ENCODE data around the gene PIK3C2G.

PIK3C2G gene

DNA sequence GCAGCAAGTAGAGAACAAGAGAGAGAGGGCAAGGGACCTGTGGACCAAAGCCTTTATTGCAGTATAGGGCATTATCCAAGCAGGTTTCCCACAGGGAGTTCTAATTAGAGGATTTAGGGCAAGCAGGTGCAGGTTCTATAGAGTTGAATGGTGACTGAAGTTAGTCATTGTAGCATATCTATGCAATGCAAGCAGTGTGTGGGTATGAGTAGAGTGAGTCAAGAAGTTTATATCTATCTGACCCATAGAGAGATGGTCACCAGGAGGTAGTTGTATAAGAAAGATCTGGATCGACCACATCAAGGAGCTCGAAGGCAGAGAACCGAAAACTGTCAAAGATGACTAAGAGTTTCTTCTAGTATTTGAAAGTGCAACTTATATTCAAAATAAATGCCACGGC, 309.2 kb downstream of the PIK3C2G start:
- TF ChIP-seq, protein P1, sequence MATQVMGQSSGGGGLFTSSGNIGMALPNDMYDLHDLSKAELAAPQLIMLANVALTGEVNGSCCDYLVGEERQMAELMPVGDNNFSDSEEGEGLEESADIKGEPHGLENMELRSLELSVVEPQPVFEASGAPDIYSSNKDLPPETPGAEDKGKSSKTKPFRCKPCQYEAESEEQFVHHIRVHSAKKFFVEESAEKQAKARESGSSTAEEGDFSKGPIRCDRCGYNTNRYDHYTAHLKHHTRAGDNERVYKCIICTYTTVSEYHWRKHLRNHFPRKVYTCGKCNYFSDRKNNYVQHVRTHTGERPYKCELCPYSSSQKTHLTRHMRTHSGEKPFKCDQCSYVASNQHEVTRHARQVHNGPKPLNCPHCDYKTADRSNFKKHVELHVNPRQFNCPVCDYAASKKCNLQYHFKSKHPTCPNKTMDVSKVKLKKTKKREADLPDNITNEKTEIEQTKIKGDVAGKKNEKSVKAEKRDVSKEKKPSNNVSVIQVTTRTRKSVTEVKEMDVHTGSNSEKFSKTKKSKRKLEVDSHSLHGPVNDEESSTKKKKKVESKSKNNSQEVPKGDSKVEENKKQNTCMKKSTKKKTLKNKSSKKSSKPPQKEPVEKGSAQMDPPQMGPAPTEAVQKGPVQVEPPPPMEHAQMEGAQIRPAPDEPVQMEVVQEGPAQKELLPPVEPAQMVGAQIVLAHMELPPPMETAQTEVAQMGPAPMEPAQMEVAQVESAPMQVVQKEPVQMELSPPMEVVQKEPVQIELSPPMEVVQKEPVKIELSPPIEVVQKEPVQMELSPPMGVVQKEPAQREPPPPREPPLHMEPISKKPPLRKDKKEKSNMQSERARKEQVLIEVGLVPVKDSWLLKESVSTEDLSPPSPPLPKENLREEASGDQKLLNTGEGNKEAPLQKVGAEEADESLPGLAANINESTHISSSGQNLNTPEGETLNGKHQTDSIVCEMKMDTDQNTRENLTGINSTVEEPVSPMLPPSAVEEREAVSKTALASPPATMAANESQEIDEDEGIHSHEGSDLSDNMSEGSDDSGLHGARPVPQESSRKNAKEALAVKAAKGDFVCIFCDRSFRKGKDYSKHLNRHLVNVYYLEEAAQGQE (IDR thresholded peaks at IDR 0.05; ENCODE audit: insufficient read depth in 1 of 2, low read depth in 2 of 2, low read length in 2 of 2), result no peak
- TF ChIP-seq SIN3A (IDR thresholded peaks at IDR 0.05; ENCODE audit: borderline replicate concordance, insufficient read depth, low read length) (no peak), FOXP2 (optimal IDR thresholded peaks at IDR 0.05; ENCODE audit: borderline replicate concordance, extremely low read depth, extremely low read length, insufficient read depth) (no peak), POLR2AphosphoS5 (IDR thresholded peaks at IDR 0.05; ENCODE audit: low read depth, low read length) (no peak), TAF1 (IDR thresholded peaks at IDR 0.05; ENCODE audit: borderline replicate concordance, insufficient read depth, low read length) (no peak)

DNA sequence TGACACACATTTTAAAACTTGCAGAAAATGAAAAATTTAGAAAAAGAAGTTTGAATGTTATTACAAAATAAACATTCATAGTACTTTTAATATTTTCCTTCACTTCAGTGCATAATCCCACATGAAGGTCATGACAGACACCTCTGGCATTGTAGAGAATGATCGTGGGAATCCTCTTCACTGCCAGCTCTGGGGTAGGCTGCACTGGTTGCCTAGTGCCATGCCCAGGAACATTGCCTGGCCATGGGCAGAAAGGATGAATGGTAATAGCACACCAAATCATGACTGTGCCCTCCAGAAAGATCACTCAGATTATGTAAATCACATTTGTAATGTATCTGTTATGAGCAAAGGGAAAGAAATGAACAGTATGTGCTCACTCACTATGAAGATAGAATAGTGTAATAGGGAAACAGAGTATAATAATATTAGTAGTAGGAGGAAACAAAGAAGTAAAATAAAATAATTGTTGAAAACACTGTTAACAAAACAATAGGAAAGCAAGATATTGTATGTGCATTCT, 314.8 kb downstream of the PIK3C2G start:
- TF ChIP-seq, protein P1 (IDR thresholded peaks at IDR 0.05; ENCODE audit: insufficient read depth in 1 of 2, low read depth in 2 of 2, low read length in 2 of 2), result no peak
- TF ChIP-seq SIN3A (IDR thresholded peaks at IDR 0.05; ENCODE audit: borderline replicate concordance, insufficient read depth, low read length) (no peak), FOXP2 (optimal IDR thresholded peaks at IDR 0.05; ENCODE audit: borderline replicate concordance, extremely low read depth, extremely low read length, insufficient read depth) (no peak), TAF1 (IDR thresholded peaks at IDR 0.05; ENCODE audit: borderline replicate concordance, insufficient read depth, low read length) (no peak), POLR2AphosphoS5 (IDR thresholded peaks at IDR 0.05; ENCODE audit: low read depth, low read length) (no peak)

DNA sequence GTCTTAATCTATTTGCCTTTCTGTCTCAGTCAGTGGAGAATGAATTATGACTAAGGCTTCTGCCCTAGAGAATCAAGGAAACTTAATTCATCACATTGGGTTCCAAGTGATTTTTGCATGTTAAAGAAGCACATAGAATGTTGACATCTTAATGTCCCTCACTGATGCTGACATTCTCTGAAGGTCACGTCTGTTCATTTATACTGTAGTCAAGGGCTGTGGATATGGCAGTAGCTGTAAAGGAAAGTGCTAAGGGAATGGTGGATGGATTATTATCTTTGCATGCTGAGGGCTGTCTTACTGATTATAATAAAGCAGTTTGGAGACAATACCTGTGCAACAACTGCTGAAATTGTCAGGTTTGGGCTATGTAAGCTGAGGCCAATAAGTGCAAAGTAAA, 315.3 kb downstream of the PIK3C2G start:
- TF ChIP-seq SIN3A (IDR thresholded peaks at IDR 0.05; ENCODE audit: borderline replicate concordance, insufficient read depth, low read length) (no peak), FOXP2 (optimal IDR thresholded peaks at IDR 0.05; ENCODE audit: borderline replicate concordance, extremely low read depth, extremely low read length, insufficient read depth) (no peak), POLR2AphosphoS5 (IDR thresholded peaks at IDR 0.05; ENCODE audit: low read depth, low read length) (no peak), TAF1 (IDR thresholded peaks at IDR 0.05; ENCODE audit: borderline replicate concordance, insufficient read depth, low read length) (no peak)
- TF ChIP-seq, protein P1 (IDR thresholded peaks at IDR 0.05; ENCODE audit: insufficient read depth in 1 of 2, low read depth in 2 of 2, low read length in 2 of 2), result no peak

DNA sequence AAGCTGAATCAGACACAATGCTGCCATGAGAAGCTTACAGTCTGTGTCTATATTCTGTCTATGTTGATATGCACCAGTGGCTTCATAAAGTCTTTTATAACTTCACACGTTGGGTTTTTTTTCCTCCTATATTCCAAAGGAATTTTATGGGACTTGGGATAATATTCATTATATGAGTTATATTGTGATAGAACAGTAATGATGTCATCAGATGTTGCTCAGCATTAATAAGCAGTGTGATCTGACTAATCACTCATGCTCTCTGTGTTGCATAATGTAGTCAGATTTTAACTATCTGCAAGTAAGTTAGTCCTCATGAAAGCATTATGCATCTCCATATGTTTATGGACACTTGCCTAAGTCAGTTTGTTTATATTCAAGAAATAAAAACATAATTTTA, 316.9 kb downstream of the PIK3C2G start:
- TF ChIP-seq, protein P1 (IDR thresholded peaks at IDR 0.05; ENCODE audit: insufficient read depth in 1 of 2, low read depth in 2 of 2, low read length in 2 of 2), result no peak
- TF ChIP-seq FOXP2 (optimal IDR thresholded peaks at IDR 0.05; ENCODE audit: borderline replicate concordance, extremely low read depth, extremely low read length, insufficient read depth) (no peak), TAF1 (IDR thresholded peaks at IDR 0.05; ENCODE audit: borderline replicate concordance, insufficient read depth, low read length) (no peak), POLR2AphosphoS5 (IDR thresholded peaks at IDR 0.05; ENCODE audit: low read depth, low read length) (no peak), SIN3A (IDR thresholded peaks at IDR 0.05; ENCODE audit: borderline replicate concordance, insufficient read depth, low read length) (no peak)

DNA sequence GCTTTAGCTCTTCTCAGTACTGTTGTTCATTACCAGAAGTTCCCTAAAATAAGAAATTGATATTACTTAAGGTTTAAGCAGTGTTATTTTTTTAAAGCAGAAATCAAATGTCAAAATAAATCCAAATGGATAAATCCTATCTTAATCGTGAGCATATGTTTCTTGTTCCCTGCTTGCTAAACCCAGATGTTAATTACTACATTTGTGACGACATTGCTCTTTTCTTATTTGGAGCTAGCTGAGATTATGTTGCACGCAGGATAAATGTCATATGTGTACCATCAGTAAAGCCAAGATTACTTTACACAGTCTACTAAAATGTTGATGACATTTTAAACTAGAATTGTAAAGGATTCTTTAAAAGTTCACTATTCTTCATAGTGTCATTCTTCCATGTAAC, 319.0 kb downstream of the PIK3C2G start:
- TF ChIP-seq POLR2AphosphoS5 (IDR thresholded peaks at IDR 0.05; ENCODE audit: low read depth, low read length) (no peak), TAF1 (IDR thresholded peaks at IDR 0.05; ENCODE audit: borderline replicate concordance, insufficient read depth, low read length) (no peak), FOXP2 (optimal IDR thresholded peaks at IDR 0.05; ENCODE audit: borderline replicate concordance, extremely low read depth, extremely low read length, insufficient read depth) (no peak), SIN3A (IDR thresholded peaks at IDR 0.05; ENCODE audit: borderline replicate concordance, insufficient read depth, low read length) (no peak)
- TF ChIP-seq, protein P1 (IDR thresholded peaks at IDR 0.05; ENCODE audit: insufficient read depth in 1 of 2, low read depth in 2 of 2, low read length in 2 of 2), result no peak

Measured in PFSK-1 (cell line).